ENCODE data around the gene VWA2. TPM values are rescaled to one million over a fixed set of nuclear protein-coding genes. Genes with fewer than 3 reads are reported as not detected.

The VWA2 gene, protein sequence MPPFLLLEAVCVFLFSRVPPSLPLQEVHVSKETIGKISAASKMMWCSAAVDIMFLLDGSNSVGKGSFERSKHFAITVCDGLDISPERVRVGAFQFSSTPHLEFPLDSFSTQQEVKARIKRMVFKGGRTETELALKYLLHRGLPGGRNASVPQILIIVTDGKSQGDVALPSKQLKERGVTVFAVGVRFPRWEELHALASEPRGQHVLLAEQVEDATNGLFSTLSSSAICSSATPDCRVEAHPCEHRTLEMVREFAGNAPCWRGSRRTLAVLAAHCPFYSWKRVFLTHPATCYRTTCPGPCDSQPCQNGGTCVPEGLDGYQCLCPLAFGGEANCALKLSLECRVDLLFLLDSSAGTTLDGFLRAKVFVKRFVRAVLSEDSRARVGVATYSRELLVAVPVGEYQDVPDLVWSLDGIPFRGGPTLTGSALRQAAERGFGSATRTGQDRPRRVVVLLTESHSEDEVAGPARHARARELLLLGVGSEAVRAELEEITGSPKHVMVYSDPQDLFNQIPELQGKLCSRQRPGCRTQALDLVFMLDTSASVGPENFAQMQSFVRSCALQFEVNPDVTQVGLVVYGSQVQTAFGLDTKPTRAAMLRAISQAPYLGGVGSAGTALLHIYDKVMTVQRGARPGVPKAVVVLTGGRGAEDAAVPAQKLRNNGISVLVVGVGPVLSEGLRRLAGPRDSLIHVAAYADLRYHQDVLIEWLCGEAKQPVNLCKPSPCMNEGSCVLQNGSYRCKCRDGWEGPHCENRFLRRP
- 3.0 TPM for total RNA-seq

DNA sequence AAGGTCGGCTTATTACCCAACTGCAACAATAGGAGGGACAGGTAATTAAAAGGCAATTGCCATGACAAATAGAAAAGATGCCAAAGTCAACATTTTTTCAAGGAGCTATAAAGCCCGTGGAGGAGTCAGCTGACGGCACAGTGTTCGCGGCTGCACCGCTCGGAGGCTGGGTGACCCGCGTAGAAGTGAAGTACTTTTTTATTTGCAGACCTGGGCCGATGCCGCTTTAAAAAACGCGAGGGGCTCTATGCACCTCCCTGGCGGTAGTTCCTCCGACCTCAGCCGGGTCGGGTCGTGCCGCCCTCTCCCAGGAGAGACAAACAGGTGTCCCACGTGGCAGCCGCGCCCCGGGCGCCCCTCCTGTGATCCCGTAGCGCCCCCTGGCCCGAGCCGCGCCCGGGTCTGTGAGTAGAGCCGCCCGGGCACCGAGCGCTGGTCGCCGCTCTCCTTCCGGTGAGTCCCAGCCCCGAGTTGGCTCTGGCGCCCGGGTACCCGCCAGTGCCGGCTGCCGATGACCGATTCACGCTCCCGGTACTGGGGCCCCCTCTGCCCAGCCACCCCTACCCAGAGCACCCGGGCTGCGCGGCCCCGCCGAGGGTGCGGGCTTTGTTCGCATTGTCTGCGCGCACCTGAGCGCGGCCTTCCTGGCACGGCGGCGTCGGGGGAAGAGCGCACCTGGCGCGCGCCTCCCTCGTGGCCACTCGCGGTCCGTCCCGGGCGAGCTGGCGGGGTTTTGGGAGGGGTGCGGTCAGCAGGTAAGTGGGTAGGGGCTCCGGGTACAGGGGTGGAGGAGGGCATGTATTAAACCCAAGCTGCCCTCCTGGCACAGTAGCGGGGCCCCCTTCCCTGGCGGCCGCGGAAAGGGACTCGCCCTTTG is at the start of gene VWA2:
TSS of gene VWA2 (plus strand) at position 138 of the 877 bp plus-strand sequence. CDS start 9,460 bp downstream, outside the sequence.

Other genes with a start within 250 kb of the VWA2 start
- 0.53 TPM for gene ADRB1, start 195.4 kb upstream of the VWA2 start, total RNA-seq
- gene CCDC186, start 65.1 kb upstream of the VWA2 start, total RNA-seq, result 20.3 TPM
- gene TDRD1, start 59.9 kb upstream of the VWA2 start, total RNA-seq, result 0.06 TPM
- gene AFAP1L2, start 165.2 kb downstream of the VWA2 start, total RNA-seq, result 41.6 TPM

Data from metanephros (tissue), 1 donor.